Right atrium auricular region (tissue), 2 donors: ENCODE data around the gene CC2D2A. TPM values are rescaled to one million over a fixed set of nuclear protein-coding genes. Genes with fewer than 3 reads are reported as not detected.

Source experiments
- DNase-seq: peaks from one replicate; pipeline ENCODE4 v3.0.0-alpha.2; 2019; ENCODE audit warnings: low spot score
- H3K27ac ChIP-seq, 2 donors: fragments of 200-600 bp; sonication (generic); 1 replicate in 1 of 2; 2 replicates in 1 of 2; pipeline ENCODE4 v1.5.1; 2016 to 2019
- H3K27me3 ChIP-seq, 2 donors: fragments of 200-600 bp; sonication (generic); one replicate each; pipeline versions ENCODE4 v1.5.1 to v1.6.0; 2017 to 2019
- H3K36me3 ChIP-seq: fragments of 200-600 bp; sonication (generic); one replicate; pipeline ENCODE4 v1.5.1; 2016
- H3K4me1 ChIP-seq, 2 donors: fragments of 200-600 bp; sonication (generic); one replicate each; pipeline versions ENCODE4 v1.5.1 to v1.6.0; 2017 to 2019
- H3K4me3 ChIP-seq, 2 donors: fragments of 200-600 bp; sonication (generic); 1 replicate in 1 of 2; 2 replicates in 1 of 2; pipeline ENCODE4 v1.5.1; 2017 to 2019; ENCODE audit warnings: mild to moderate bottlenecking in 1 of 2, moderate library complexity in 1 of 2
- H3K9me3 ChIP-seq, 2 donors: fragments of 200-600 bp; sonication (generic); one replicate each; pipeline ENCODE4 v1.5.1; 2019
- total RNA-seq, 2 donors: library from RNA; depleted of rRNA; stranded (reverse); fragments of >200 nt; gene quantifications; one replicate each; pipeline ENCODE4 v1.1.0, GENCODE V29; 2016
- TF ChIP-seq, protein P1 (sequence below), 2 donors: fragments of 200-600 bp; sonication (generic); IDR thresholded peaks; one replicate each; pipeline ENCODE4 v1.5.1; 2019; ENCODE audit warnings: antibody characterized with exemption in 2 of 2

CC2D2A gene
- total RNA-seq, 2 donors from 2014 or later: 6.1 to 8.0 TPM

DNA sequence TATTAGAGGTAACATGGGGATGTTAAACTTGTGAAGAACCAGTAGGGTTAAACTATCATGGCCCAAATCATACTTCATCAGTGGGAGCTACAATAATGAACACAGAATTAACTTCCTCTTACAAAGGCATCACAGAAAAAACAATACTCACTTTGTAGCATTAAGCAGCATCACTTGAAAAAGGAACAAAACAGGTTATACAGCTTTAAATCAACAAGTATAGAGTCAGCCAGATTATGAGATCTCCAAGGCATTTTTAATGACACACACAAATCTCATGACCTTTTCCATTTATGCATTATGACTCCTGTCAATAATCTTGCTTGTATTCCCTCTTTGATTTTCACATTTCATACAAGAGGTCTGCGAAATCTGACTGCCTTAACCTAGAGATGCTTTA lies 167.1 kb downstream of the CC2D2A start:
- Histone ChIP-seq H3K36me3 (peaks cover 67% of the 10 kb centered on the region), H3K9me3 (no peaks in the 10 kb centered on the region), H3K4me3 (no peak overlapping the region), H3K4me1 (no peaks in the 10 kb centered on the region), H3K27ac (no peak overlapping the region), H3K27me3 (no peaks in the 10 kb centered on the region)
- TF ChIP-seq, protein P1, sequence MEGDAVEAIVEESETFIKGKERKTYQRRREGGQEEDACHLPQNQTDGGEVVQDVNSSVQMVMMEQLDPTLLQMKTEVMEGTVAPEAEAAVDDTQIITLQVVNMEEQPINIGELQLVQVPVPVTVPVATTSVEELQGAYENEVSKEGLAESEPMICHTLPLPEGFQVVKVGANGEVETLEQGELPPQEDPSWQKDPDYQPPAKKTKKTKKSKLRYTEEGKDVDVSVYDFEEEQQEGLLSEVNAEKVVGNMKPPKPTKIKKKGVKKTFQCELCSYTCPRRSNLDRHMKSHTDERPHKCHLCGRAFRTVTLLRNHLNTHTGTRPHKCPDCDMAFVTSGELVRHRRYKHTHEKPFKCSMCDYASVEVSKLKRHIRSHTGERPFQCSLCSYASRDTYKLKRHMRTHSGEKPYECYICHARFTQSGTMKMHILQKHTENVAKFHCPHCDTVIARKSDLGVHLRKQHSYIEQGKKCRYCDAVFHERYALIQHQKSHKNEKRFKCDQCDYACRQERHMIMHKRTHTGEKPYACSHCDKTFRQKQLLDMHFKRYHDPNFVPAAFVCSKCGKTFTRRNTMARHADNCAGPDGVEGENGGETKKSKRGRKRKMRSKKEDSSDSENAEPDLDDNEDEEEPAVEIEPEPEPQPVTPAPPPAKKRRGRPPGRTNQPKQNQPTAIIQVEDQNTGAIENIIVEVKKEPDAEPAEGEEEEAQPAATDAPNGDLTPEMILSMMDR (IDR thresholded peaks at IDR 0.05): no peak
- no peak for DNase-seq

DNA sequence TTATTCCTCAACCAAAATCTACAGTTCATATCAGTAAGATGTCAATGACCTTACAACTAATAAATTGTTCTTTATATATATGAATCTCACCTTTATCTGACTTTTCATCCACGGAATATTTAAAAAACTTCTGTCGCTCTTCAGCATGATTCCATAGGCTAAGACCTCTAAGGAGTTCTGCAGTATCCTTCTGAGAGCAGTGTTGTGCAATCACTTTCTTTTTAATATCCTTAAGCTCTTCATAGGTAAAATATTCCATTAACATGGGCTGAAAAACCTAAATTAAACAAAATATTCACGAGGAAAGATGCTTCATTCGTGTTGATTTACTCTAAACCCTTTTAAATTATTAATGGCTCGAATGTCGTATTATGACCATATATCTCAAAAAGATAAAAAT lies 168.7 kb downstream of the CC2D2A start:
- no peaks in the 10 kb centered on the region for H3K27me3 ChIP-seq
- TF ChIP-seq, protein P1 (IDR thresholded peaks at IDR 0.05): no peak
- H3K36me3 ChIP-seq: peaks cover 54% of the 10 kb centered on the region
- no peaks in the 10 kb centered on the region for H3K9me3 ChIP-seq
- DNase-seq: no peak
- no peak overlapping the region for H3K4me3 ChIP-seq
- no peaks in the 10 kb centered on the region for H3K4me1 ChIP-seq
- H3K27ac ChIP-seq: no peak overlapping the region

DNA sequence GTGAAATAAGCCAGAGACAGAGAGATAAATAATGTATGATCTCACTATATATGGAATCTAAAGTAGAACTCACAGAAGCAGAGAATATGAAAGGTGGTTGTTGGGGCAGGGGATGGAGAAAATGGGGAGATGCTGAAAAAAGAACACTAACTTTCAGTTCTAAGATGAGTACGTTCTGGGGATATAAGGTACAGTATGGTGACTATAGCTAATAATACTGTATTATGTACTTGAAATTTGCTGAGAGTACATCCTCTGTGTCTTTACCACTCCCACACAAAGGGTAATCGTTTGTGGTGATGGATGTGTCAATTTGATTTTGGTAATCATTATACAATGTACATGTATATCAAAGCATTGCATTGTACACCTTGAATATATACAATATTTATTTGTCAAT lies 178.9 kb downstream of the CC2D2A start:
- DNase-seq: no peak
- peaks cover 0 to 60% of the 10 kb centered on the region in 2 donors for H3K4me1 ChIP-seq
- TF ChIP-seq, protein P1 (IDR thresholded peaks at IDR 0.05): no peak
- H3K36me3 ChIP-seq: no peaks in the 10 kb centered on the region
- no peaks in the 10 kb centered on the region for H3K27me3 ChIP-seq
- no peak overlapping the region for H3K27ac ChIP-seq
- H3K9me3 ChIP-seq: no peaks in the 10 kb centered on the region
- no peak overlapping the region for H3K4me3 ChIP-seq

DNA sequence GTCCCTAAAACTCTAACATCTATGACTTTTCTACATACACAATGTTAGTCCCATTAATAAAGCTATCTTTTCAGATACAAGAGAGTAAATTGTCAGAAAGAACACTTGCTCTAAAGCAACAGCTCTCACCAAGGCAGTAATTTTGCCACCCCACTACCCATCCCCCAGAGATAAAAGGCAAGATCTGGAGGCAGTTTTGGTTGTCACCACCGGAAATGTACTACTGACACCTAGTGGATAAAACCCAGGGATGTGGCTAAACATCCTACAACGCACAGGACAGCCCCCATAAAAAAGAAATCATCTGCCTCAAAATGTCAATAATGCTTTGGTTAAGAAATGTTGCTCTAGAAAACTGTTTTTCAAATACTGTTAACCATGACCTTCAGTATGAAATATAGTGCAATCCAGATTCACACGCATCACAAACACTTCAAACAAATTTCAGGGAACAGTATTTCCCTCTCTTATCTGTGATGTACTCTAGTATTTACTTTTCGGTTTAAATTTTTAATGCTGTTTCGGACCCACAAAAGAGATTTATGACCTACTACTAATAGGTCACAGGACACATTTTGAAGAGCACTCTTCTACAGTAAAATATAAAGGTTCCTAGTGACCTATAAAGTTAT lies 180.3 kb downstream of the CC2D2A start:
- TF ChIP-seq, protein P1 (IDR thresholded peaks at IDR 0.05): peak; percentile 50 to 82
- Histone ChIP-seq H3K27ac (peak overlapping the region; percentile 25 to 27), H3K27me3 (no peaks in the 10 kb centered on the region), H3K4me1 (peaks cover 0 to 53% of the 10 kb centered on the region in 2 donors), H3K4me3 (no peak overlapping the region), H3K9me3 (no peaks in the 10 kb centered on the region), H3K36me3 (no peaks in the 10 kb centered on the region)
- DNase-seq: no peak

Other genes with a start within 250 kb of the CC2D2A start
- 1 to 10 TPM; 1.0 to 2.9 TPM for gene C1QTNF7, start 41.8 kb upstream of the CC2D2A start, total RNA-seq
- gene FBXL5, start 185.5 kb downstream of the CC2D2A start, total RNA-seq: 10 to 100 TPM; 81.0 to 83.1 TPM
- gene FAM200B, start 211.9 kb downstream of the CC2D2A start, total RNA-seq: 10 to 100 TPM; 41.4 to 57.4 TPM
- gene BST1, start 233.2 kb downstream of the CC2D2A start, total RNA-seq: 10 to 100 TPM in 1 of 2 donors, 1 to 10 TPM in 1; 9.5 to 10.2 TPM